ENCODE measurements around the gene RILP. TPM values are rescaled to one million over a fixed set of nuclear protein-coding genes. Genes with fewer than 3 reads are reported as not detected.

Gene RILP
- total and polyA plus RNA-seq, 8 donors: 6.6 to 14.4 (median 8.1) TPM

- 83 to 91% methylated on average over 19 of the region's 19 CpGs for WGBS, 2 donors
- peak in 2 of 4 donors; percentile 33 to 46 for ATAC-seq
Observed at GRCh38 chr17:1605681-1606351, 43.9 kb downstream of the RILP start.

DNA sequence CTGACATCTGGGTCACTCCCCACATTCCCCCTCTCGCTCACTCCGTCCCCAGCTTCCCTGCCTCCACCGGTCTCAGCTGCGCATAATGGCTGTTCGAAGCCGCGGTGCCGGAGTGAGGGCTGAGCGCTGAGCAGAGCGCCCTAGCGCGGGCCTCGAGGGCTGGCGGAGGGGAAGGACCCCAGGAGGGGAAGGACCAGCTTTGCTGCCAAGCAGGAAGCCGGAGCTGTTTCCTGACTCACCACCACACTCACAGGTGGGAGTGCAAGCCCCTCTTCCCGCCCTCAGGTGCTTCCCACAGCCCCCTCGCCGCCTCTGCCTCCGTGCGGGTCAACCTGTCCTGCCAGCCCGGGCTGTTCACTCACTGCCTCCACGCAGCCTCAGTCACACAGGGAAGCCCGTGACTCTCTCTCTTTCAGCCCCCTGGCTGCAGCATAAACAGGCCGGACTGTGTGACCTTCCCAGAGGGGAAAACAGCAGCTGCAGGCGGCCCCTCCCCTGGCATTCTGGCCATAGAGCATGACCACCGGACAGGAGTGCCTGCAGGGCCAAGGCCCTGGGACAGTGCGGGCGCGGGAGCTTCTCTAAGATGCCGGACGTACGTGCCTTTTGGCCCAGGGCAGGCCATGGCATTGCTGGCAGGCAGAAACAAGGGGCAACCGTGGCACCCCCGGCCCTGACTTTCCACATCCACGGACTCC lies 44.7 kb downstream of the RILP start:
- no peak for FAIRE-seq
- DNase-seq: no peak
- no peaks in the 10 kb centered on the region for H3K27me3 ChIP-seq
- no peak for TF ChIP-seq CTCF (IDR thresholded peaks at IDR 0.05)
- ATAC-seq: no peak
- 83 to 84% methylated on average over 35 of the region's 35 CpGs for WGBS, 2 donors
- no peak overlapping the region for H3K4me3 ChIP-seq
- intact Hi-C loops (cut with DNase I): no loop called here
- no peaks in the 10 kb centered on the region for H3K36me3 ChIP-seq
- no peaks in the 10 kb centered on the region for H3K9me3 ChIP-seq
- no peaks in the 10 kb centered on the region for H3K4me1 ChIP-seq
- H3K27ac ChIP-seq: no peak overlapping the region

More at GRCh38 chr17:1605681-1606351, 43.9 kb downstream of the RILP start:
- H3K27ac ChIP-seq: peak overlapping the region in 1 of 4 donors; percentile 8
- no peaks in the 10 kb centered on the region for H3K4me1 ChIP-seq
- FAIRE-seq: no peak
- no peaks in the 10 kb centered on the region for H3K36me3 ChIP-seq
- no peak for TF ChIP-seq CTCF (IDR thresholded peaks at IDR 0.05)
- H3K9me3 ChIP-seq: no peaks in the 10 kb centered on the region
- no peaks in the 10 kb centered on the region for H3K27me3 ChIP-seq
- H3K4me3 ChIP-seq: no peak overlapping the region
- intact Hi-C loops (cut with DNase I): no loop called here
- DNase-seq: no peak

GRCh38 chr17:1601571-1601970 lies 48.1 kb downstream of the RILP start:
- DNase-seq: no peak
- H3K36me3 ChIP-seq: no peaks in the 10 kb centered on the region
- no peak for ATAC-seq
- H3K4me3 ChIP-seq: no peak overlapping the region
- 98 to 99% methylated on average over 14 of the region's 14 CpGs for WGBS, 2 donors
- H3K9me3 ChIP-seq: no peaks in the 10 kb centered on the region
- H3K27me3 ChIP-seq: no peaks in the 10 kb centered on the region
- no peak for FAIRE-seq
- peaks cover 0 to 8% (median 6%) of the 10 kb centered on the region in 3 donors for H3K4me1 ChIP-seq
- TF ChIP-seq CTCF (IDR thresholded peaks at IDR 0.05): no peak
- intact Hi-C loops (cut with DNase I): no loop called here
- no peak overlapping the region for H3K27ac ChIP-seq

GRCh38 chr17:1598399-1599095 lies 51.1 kb downstream of the RILP start:
- FAIRE-seq (no peak), ATAC-seq (peak; percentile 17 to 40 (median 28)), DNase-seq (no peak)
- peak overlapping the region in 3 of 4 donors; percentile 46 to 80 (median 67) for H3K27ac ChIP-seq
- no peak overlapping the region for H3K4me3 ChIP-seq
- H3K36me3 ChIP-seq: no peaks in the 10 kb centered on the region
- peaks cover 0 to 8% (median 6%) of the 10 kb centered on the region in 3 donors for H3K4me1 ChIP-seq
- intact Hi-C loops (cut with DNase I): no loop called here
- no peak for TF ChIP-seq CTCF (IDR thresholded peaks at IDR 0.05)
- WGBS, 2 donors: 87% methylated on average over 8 of the region's 8 CpGs
- no peaks in the 10 kb centered on the region for H3K27me3 ChIP-seq
- no peaks in the 10 kb centered on the region for H3K9me3 ChIP-seq

Data from pancreas (tissue), 10 donors.